PC-3 (cell line): ENCODE results near the gene GSTM2.

Source experiments
- EZH2 ChIP-seq: fragments of 300-600 bp; sonication (generic); IDR thresholded peaks from one replicate; pipeline ENCODE4 v1.6.1; 2017; ENCODE audit warnings: antibody characterized with exemption, mild to moderate bottlenecking, low read length; ENCODE audit not compliant: unreplicated experiment
- EZH2phosphoT487 ChIP-seq: fragments of 300-600 bp; sonication (generic); IDR thresholded peaks from 2 replicates; pipeline ENCODE4 v1.6.1; 2018; ENCODE audit warnings: mild to moderate bottlenecking, antibody characterized with exemption, low read length, borderline replicate concordance
- TF ChIP-seq, protein P1 (sequence below): fragments of 300-600 bp; sonication (generic); conservative IDR thresholded peaks from 2 replicates; pipeline ENCODE4 v1.5.1; 2017; ENCODE audit warnings: antibody characterized with exemption, low read depth, mild to moderate bottlenecking, low read length

DNA sequence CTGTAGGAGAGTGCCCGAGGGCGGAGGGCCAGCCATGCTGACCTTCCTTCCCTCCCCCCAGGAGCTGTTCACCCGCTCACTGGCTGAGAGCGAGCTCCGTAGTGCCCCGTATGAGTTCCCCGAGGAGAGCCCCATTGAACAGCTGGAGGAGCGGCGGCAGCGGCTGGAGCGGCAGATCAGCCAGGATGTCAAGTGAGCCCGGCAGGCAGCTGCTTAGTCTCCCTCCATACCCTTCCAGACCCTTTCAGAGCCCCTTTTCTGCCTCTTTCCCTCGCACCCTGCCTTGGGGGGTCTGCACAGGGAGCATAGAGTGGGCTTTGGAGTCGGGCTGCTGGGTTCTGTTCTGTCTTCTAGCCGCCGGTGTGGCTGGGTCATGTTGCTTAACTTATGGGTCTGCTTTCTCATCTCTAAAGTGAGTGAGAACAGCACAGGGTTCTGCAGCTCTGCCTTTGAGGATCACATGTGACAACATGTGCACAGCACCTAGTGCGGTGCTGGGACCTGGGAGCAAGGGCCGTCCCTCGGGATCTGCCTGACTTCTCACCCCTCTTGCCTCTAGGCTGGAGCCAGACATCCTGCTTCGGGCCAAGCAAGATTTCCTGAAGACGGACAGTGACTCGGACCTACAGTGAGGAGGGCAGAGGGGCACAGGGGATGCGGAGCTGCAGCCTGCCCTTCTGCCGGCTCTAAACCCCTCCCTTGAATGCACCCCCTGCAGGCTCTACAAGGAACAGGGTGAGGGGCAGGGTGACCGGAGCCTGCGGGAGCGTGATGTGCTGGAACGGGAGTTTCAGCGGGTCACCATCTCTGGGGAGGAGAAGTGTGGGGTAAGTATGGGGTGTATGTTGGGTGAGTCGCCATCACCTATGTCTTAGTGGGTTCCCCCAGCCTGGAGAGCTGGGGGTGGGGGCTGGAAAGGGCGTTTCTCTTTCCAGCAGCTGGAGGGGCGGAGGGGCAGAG lies 42.0 kb upstream of the GSTM2 start:
- no peak for TF ChIP-seq EZH2
- TF ChIP-seq, protein P1, sequence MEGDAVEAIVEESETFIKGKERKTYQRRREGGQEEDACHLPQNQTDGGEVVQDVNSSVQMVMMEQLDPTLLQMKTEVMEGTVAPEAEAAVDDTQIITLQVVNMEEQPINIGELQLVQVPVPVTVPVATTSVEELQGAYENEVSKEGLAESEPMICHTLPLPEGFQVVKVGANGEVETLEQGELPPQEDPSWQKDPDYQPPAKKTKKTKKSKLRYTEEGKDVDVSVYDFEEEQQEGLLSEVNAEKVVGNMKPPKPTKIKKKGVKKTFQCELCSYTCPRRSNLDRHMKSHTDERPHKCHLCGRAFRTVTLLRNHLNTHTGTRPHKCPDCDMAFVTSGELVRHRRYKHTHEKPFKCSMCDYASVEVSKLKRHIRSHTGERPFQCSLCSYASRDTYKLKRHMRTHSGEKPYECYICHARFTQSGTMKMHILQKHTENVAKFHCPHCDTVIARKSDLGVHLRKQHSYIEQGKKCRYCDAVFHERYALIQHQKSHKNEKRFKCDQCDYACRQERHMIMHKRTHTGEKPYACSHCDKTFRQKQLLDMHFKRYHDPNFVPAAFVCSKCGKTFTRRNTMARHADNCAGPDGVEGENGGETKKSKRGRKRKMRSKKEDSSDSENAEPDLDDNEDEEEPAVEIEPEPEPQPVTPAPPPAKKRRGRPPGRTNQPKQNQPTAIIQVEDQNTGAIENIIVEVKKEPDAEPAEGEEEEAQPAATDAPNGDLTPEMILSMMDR, result no peak
- no peak for TF ChIP-seq EZH2phosphoT487
